GM18520 (cell line): ENCODE results near the gene PCSK4.
A peak's percentile ranks its signal among the peaks of the same experiment; 100 is the strongest.
"Not testable (repeated sequence)": the region's sequence is repeated elsewhere in the genome, so short reads cannot be mapped to it uniquely, and the experiment has no call there.

Source experiments
- ATAC-seq: cut with Tn5 transposase; IDR thresholded peaks from one replicate; pipeline ENCODE4 v1.9.1; 2021; ENCODE audit not compliant: unreplicated experiment

PCSK4 gene

DNA sequence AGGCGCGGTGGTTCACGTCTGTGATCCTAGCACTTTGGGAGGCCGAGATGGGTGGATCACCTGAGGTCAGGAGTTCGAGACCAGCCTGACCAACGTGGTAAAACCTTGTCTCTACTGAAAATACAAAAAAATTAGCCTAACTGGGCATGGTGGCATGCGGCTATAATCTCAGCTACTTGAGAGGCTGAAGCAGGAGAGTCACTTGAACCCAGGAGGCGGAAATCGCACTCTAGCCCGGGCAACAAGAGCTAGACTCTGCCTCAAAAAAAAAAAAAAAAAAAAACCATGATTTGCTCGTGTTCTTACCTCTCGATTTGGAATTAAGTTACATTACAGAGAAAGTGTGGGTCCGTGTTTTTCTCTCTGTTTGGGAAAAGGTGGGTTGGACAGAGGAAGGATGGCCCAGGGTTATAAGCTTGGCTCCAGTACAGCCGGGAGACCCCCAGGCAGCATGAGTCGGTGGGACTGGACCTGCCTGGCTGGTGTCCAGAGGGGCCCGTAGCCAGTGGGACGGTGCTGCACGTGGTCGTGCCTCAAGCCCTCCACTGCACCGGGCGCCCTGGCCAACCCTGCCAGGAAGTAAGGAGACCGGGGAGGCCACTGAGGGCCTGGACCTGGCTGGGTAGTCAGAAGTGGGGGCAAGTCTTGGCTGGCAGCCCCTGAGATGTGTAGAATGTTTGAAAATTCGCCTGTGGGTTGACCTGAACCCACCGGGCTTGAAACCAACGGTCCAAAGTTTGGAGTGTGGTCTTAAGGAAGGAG, 48.3 kb downstream of the PCSK4 start:
- no peak for ATAC-seq

- no peak for ATAC-seq
Measured at GRCh38 chr19:1441022-1441426, 49.1 kb downstream of the PCSK4 start.

DNA sequence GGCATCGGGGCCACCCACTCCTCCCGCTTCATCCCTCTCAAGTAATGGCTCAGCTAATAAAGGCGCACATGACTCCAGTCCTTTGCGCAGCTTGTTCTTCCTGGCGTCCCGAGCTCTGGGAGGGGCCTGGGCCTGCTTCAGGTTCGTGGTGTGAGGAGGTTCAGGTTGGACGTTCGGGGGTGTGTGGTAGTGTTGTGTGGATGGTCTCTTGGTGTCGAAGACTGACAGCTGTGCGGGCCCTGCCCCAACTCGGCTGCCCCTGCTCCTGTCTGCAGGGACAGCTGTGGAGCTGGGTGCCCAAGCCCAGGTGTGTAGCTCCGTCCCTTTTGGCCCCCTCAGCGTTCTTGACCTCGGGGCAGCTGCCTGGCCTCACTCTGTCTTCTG, 49.7 kb downstream of the PCSK4 start:
- no peak for ATAC-seq

- ATAC-seq, result not testable (repeated sequence)
Measured at GRCh38 chr19:1439525-1440417, 50.4 kb downstream of the PCSK4 start.

GRCh38 chr19:1438933-1439354, 51.2 kb downstream of the PCSK4 start:
- no peak for ATAC-seq

DNA sequence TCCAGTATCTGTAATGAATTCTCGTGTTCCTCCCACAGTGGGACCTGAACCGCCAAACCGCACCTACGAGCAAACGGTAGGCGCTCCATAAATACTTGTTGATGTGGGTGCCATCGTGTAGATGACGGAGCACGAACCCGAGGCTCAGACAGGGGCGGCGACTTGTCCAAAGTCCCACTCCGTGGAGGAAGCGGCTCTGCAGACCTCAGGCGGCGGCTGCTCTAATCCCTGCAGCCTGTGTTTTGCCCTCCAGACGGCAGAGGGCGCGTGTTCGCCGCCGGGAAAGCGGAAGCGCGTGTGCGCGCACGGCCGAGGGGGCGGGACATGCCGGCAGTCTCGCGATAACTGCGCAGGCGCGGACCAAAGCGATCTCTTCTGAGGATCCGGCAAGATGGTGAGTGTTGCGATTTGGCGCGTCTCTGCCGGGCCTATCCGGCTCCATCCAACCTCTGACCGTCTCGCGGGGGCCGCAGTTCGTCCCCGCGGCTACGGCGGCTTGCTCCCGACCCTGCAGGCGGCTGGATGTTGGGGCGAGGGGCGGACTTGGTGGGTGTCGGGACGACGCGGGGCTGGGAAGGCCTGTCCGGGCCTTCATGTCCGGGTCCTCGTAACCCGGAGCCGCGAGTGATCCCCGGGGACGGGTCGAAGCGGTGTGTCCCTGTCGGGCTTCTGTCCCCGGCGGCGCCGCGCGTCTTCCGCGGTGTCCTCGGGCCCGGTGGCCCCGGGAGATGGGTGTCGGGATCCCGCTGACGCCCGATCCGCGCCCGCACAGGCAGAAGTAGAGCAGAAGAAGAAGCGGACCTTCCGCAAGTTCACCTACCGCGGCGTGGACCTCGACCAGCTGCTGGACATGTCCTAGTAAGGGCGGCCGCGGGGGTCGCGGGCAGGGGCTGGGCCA, 51.9 kb downstream of the PCSK4 start, which contains the start of gene RPS15:
TSS of gene RPS15 (plus strand) at position 362 of the 898 bp plus-strand sequence. CDS start at position 392, 30 bp downstream.
- peak; percentile 76 for ATAC-seq

DNA sequence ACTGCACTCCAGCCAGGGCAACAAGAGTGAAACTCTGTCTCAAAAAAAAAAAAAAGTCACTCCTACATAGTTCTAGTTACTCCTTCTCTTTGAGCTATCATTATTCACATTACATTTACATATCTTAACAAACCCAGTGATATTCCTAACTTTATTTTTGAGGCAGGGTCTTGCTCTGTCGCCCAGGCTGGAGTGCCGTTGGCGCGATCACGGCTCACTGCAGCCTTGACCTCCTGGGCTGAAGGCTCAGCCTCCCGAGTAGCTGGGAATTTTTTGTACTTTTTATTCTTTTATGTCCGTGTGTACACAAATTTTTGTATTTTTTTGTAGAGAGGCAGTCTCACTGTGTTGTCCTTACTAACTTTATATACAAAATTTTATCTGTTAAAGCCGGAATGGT, 52.5 kb downstream of the PCSK4 start:
- no peak for ATAC-seq

DNA sequence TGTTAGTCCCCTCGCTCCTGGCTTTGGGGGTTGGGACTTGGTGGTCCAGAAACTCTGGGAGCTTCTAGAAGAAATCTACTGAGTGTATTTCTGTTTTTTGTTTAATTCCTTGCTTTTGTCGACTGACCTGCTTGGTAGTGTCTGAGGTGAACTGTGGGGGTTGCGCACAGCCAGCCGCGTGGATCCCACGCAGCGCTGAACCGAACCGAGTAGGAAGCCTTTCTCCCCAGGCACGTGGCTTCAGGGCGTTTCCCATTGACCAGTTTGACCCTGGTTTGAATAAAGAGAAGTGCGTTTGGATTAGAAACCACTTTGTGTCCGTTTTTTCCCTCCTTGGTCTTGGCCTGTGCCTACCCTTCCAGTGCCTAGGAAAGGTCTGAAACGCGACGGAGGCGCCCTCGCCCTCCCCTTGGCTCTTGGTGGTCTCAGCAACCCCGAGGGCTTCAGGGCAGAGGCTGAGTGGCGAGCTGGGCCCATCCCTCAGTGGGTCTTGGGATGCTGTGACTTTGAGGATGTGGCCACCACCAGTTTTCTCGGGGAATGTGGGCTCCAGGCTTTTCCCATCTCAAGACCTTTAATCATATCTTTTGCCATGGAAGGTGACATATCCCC, 54.7 kb downstream of the PCSK4 start:
- ATAC-seq, result no peak

DNA sequence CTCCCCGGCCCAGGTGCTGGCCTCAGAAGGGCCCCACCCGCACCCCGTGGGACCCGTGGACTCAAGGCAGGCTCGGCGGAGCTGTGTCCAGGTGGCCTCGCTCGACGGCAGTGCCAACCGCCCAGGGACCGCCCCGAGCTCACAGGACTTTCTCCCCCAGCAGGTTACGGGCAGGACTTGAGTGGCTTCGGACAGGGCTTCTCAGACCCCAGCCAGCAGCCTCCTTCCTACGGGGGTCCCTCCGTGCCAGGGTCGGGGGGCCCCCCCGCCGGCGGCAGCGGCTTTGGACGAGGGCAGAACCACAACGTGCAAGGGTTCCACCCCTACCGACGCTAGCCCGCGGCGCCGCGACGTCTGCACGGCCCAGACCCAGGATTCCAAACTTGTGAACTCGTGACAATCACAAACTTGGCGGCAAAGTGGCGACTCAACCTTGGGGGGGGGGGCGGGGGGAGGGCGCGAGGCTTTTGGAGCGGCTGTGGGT, 55.5 kb downstream of the PCSK4 start:
- ATAC-seq, result no peak

GRCh38 chr19:1434040-1434366, 56.1 kb downstream of the PCSK4 start:
- ATAC-seq, result no peak

GRCh38 chr19:1433119-1434039, 56.8 kb downstream of the PCSK4 start:
- no peak for ATAC-seq

GRCh38 chr19:1432507-1432887, 57.7 kb downstream of the PCSK4 start:
- ATAC-seq, result no peak

DNA sequence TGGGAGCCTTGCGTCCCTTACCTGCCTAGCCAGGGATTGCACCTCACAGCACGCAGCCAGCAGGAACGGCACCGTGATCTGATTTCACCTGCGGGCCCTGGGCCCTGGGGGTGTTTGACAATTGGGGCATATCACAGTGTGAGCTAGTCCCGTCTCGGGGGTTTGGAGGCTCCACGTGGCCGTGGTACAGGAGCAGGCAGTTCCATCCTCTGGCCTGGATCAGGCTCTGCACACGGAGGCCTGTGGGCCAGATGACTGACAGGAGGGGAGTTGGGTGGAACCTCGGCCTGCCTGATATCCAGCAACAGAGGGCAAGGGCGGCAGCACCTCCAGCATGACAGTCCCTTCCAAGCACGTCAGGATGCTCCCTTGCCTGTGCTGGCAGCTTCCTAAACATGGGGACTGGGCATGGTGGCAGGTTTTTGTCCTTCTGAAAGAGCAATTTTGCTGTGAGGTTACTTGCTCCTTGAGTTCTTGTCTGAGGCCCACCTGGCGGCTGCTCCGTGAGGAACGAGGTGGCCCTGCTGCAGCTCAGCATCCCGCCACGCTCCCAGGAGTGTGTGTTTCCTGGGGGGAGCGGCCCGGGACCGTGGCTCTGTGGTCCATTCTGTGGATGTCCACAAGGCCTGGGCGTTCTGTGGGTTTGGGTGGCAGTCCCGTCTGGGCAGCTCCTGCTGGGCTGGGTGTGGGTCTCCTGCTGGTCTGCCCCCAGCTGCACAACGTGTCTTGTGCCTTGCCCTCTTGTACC, 58.2 kb downstream of the PCSK4 start:
- ATAC-seq, result no peak
